Fibroblast of villous mesenchyme (primary cell): Measurements from ENCODE around the gene CDH2. TPM values are rescaled to one million over a fixed set of nuclear protein-coding genes. Genes with fewer than 3 reads are reported as not detected.
A peak's percentile ranks its signal among the peaks of the same experiment; 100 is the strongest.

ENCODE experiments used
- DNase-seq: peaks from one replicate; pipeline ENCODE4 v3.0.0-alpha.2; 2010; ENCODE audit warnings: low read depth
- H3K4me3 ChIP-seq: 2 replicates; pipeline ENCODE4 v1.5.1; 2011; ENCODE audit warnings: low read depth, mild to moderate bottlenecking, low read length
- total RNA-seq: library from RNA; depleted of rRNA; stranded (reverse); fragments of >200 nt; gene quantifications from 2 replicates; pipeline ENCODE4 v1.2.3, GENCODE V29; 2012
- TF ChIP-seq, protein P1 (sequence below): IDR thresholded peaks from 2 replicates; pipeline ENCODE4 v1.5.1; 2012; ENCODE audit warnings: low read depth, mild to moderate bottlenecking, low read length; ENCODE audit not compliant: insufficient read depth

CDH2 gene
- total RNA-seq, 1 donor: 74.7 TPM

DNA sequence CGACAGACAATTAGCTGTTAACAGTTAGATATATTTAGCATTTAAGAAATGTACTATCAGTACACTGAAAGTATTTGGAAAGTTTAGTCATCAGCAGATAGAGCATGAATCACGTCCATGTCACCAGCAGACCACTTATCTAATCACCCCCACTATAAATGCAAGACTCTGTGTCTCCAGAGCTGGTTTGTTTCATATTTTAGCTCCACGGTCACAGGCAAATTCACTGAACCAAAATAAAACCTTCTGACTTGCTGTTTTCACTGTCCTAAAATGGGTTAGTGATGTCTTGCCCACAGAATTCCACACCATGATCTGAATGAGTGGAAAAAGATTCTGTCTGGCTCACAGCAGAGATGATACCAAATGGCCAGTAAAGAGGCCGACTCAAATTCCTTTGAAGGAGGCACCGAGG lies 64.9 kb downstream of the CDH2 start:
- H3K4me3 ChIP-seq: peak overlapping the region; percentile 23
- DNase-seq: peak; percentile 77
- TF ChIP-seq, protein P1, sequence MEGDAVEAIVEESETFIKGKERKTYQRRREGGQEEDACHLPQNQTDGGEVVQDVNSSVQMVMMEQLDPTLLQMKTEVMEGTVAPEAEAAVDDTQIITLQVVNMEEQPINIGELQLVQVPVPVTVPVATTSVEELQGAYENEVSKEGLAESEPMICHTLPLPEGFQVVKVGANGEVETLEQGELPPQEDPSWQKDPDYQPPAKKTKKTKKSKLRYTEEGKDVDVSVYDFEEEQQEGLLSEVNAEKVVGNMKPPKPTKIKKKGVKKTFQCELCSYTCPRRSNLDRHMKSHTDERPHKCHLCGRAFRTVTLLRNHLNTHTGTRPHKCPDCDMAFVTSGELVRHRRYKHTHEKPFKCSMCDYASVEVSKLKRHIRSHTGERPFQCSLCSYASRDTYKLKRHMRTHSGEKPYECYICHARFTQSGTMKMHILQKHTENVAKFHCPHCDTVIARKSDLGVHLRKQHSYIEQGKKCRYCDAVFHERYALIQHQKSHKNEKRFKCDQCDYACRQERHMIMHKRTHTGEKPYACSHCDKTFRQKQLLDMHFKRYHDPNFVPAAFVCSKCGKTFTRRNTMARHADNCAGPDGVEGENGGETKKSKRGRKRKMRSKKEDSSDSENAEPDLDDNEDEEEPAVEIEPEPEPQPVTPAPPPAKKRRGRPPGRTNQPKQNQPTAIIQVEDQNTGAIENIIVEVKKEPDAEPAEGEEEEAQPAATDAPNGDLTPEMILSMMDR: no peak

DNA sequence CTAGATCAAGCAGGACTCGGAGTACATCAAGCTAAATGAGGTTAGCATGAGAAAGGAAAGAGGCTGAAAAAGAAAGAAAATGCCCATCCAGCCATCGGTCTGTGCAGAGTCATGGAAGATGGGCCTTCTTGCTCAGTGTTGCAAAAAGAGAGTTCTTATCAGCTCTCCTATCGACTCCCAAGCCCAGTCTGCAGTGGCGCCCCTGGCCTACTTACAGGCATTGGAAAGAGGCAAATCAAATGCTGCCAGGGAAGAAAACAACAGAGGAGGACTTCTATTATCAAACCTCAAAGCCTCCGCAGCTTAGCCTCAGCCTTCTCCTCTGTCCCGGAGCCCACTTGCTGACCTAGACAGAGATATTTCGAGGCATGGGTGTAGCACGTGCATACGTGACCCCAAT lies 66.0 kb downstream of the CDH2 start:
- no peak for DNase-seq
- TF ChIP-seq, protein P1: no peak
- H3K4me3 ChIP-seq: no peak overlapping the region

DNA sequence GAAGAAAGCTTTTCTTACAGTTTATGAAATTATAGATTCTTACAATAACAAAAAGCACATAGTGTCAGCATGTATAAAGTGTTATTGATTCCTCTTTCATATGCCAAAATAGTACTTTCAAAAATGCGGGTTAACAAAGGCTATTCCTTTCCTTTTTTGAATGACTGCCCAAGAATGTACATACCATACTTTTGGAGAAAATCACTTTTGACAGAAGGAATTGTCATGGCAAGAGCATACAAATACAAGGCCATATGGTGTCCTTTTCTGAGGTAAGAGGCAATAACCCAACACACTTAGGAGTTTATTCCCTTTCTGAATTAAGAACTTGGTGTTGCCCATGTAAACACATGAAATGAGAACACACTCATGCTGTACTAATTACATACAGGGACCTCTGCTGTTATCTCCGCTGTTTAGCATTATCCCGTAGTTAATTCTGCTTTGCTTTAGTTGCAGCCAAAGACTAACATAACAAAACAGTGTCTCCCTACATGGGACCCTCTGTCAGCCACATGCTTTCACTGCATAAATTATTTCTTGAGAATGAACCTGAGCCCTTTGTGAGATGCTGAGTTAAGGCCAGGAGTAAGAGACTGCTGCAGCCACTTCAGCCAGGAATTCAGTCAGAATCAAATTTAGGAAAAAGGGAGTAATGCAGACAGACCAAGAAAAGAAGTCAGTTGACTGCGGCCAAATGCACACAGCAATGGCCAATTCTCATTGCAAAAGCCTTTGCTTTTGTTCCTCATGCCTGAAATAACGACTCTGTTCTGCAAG lies 67.0 kb downstream of the CDH2 start:
- TF ChIP-seq, protein P1: no peak

DNA sequence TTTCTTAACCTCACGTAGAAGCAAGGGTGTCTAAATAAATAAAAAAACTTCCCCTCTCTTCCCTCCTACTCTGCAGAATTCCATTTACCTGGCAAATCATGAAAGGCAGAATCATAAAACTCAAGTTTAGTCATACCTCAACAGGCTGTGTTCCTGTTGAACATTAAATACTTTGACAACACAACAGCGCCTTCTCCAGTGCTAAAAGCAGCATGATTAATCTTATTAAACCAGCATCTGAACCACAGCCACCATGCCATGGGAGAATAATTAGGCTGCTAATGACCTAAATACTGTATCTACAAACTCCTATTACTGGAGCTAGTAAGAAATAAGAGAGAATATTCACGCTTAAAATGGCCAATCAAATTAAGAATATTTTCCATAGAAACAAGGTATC lies 68.1 kb downstream of the CDH2 start:
- no peak overlapping the region for H3K4me3 ChIP-seq
- no peak for DNase-seq
- TF ChIP-seq, protein P1: no peak

More for the DNA sequence above, 67.0 kb downstream of the CDH2 start:
- no peak overlapping the region for H3K4me3 ChIP-seq
- no peak for DNase-seq

DNA sequence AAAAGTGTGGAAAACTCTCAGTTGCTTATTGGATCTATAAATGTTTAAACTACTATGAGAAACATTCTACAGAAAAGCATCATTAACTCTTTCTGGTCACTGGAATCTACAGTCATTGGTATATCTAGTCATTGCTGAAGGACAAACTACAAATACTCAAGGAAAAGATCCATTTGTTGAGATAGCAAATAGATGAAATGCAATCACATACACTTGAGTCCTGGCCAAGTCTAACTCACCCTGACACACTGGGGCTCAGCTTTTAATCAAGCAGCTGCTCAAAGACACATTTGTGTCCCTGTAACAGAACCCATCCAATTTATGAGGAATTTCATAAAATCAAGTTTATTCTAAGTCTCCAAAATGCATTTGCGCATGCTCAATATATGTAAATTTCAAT lies 68.7 kb downstream of the CDH2 start:
- TF ChIP-seq, protein P1: no peak
- DNase-seq: no peak
- H3K4me3 ChIP-seq: no peak overlapping the region

DNA sequence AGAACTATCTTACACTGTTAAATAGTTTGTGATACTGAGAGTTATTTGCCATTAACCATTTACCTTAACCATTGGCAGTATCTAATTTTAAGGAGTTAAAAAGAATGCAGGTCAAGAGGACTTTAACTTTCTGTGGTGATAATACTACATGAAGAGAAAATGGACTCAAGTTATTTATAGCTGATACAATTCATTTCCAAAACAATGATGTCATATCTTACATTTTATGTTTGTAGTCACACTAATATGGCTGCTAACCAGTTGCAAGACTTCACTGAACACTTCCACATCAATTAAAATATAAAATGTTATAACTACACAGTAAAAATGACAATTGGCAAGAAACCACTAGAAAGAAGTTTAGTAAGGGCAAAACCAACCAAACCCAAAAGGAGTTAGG lies 77.7 kb downstream of the CDH2 start:
- no peak overlapping the region for H3K4me3 ChIP-seq
- no peak for DNase-seq
- TF ChIP-seq, protein P1: no peak

DNA sequence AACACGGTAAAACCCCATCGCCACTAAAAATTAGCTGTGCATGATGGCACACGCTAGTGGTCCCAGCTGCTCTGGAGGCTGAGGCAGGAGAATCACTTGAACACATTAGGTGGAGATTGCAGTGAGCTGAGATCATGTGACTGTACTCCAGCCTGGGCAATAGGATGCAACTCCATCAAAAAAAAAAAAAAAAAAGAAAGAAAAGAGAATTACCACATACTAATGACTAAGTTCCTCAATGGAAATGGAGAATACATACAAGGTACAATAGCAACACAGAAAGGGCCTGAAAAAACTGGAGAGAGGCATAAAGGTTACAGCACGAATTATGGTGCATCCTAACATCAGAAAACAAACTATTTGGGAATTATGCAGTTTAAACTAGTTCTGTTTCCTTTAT lies 81.3 kb downstream of the CDH2 start:
- no peak for DNase-seq
- H3K4me3 ChIP-seq: no peak overlapping the region
- TF ChIP-seq, protein P1: no peak
